Neuronal stem cell (in vitro differentiated cells): Measurements from ENCODE around the gene FAM98B.

Experiments used
- DNase-seq: peaks from one replicate; pipeline ENCODE4 v3.0.0-alpha.2; 2013; ENCODE audit warnings: low spot score
- H2AFZ ChIP-seq: one replicate; pipeline ENCODE4 v1.6.1; 2013; ENCODE audit warnings: mild to moderate bottlenecking, low read length, inconsistent platforms
- H2AK5ac ChIP-seq: 2 replicates; pipeline ENCODE4 v1.6.1; 2013; ENCODE audit warnings: low read depth, mild to moderate bottlenecking, inconsistent platforms, low read length, moderate library complexity, mixed read lengths
- H2BK120ac ChIP-seq: 2 replicates; pipeline ENCODE4 v1.6.1; 2013; ENCODE audit warnings: low read depth, mild to moderate bottlenecking, inconsistent platforms, low read length, moderate library complexity, mixed read lengths
- H2BK12ac ChIP-seq: one replicate; pipeline ENCODE4 v1.6.1; 2013; ENCODE audit warnings: low read length, inconsistent platforms
- H2BK15ac ChIP-seq: 2 replicates; pipeline ENCODE4 v1.6.1; 2013; ENCODE audit warnings: mild to moderate bottlenecking, low read length, inconsistent platforms, mixed read lengths
- H2BK5ac ChIP-seq: one replicate; pipeline ENCODE4 v1.6.1; 2013; ENCODE audit warnings: inconsistent platforms, mild to moderate bottlenecking, low read length, moderate library complexity
- H3K14ac ChIP-seq: one replicate; pipeline ENCODE4 v1.6.1; 2013; ENCODE audit warnings: low read length, inconsistent platforms
- H3K18ac ChIP-seq: 2 replicates; pipeline ENCODE4 v1.6.1; 2013; ENCODE audit warnings: low read length, inconsistent platforms
- H3K23ac ChIP-seq: 2 replicates; pipeline ENCODE4 v1.6.1; 2013; ENCODE audit warnings: low read depth, mild to moderate bottlenecking, mixed read lengths, low read length, inconsistent platforms; ENCODE audit not compliant: poor library complexity
- H3K27ac ChIP-seq: replicated peaks from 3 replicates; pipeline ENCODE4 v1.5.1; 2013; ENCODE audit warnings: low read length, inconsistent platforms
- H3K27me3 ChIP-seq, 3 experiments: 2 replicates each; pipeline ENCODE4 v1.6.1; 2013; ENCODE audit warnings: low read length in 3 of 3, mild to moderate bottlenecking in 2 of 3, inconsistent platforms in 1 of 3, low read depth in 1 of 3, mixed read lengths in 1 of 3, moderate library complexity in 1 of 3; ENCODE audit not compliant: control insufficient read depth in 3 of 3, insufficient read depth in 3 of 3
- H3K36me3 ChIP-seq, 2 donors: replicated peaks in 1 of 2; 2 replicates each; pipeline ENCODE4 v1.6.1; 2013; ENCODE audit warnings: low read length in 2 of 2; ENCODE audit not compliant: control insufficient read depth in 2 of 2, insufficient read depth in 2 of 2
- H3K4ac ChIP-seq: 2 replicates; pipeline ENCODE4 v1.6.1; 2013; ENCODE audit warnings: inconsistent platforms, mild to moderate bottlenecking, low read length, moderate library complexity
- H3K4me1 ChIP-seq, 2 donors: 1 replicate in 1 of 2; 2 replicates in 1 of 2; pipeline ENCODE4 v1.6.1; 2013; ENCODE audit warnings: low read length in 2 of 2, low read depth in 1 of 2; ENCODE audit not compliant: control insufficient read depth in 2 of 2, insufficient read depth in 1 of 2
- H3K4me2 ChIP-seq: one replicate; pipeline ENCODE4 v1.6.1; 2013; ENCODE audit warnings: mild to moderate bottlenecking, low read length, inconsistent platforms; ENCODE audit not compliant: insufficient read depth, poor library complexity, severe bottlenecking
- H3K4me3 ChIP-seq, 2 donors: 2 replicates each; pipeline ENCODE4 v1.5.1; 2013; ENCODE audit warnings: low read length in 2 of 2, mild to moderate bottlenecking in 2 of 2, inconsistent platforms in 1 of 2, moderate library complexity in 1 of 2
- H3K79me1 ChIP-seq: one replicate; pipeline ENCODE4 v1.6.1; 2013; ENCODE audit warnings: low read depth, mild to moderate bottlenecking, inconsistent platforms, low read length, moderate library complexity
- H3K9ac ChIP-seq: one replicate; pipeline ENCODE4 v1.6.1; 2013; ENCODE audit warnings: mild to moderate bottlenecking, low read depth, low read length, inconsistent platforms; ENCODE audit not compliant: poor library complexity
- H3K9me3 ChIP-seq, 2 donors: replicated peaks in 1 of 2; 2 replicates each; pipeline versions ENCODE3 to v1.6.1; 2013; ENCODE audit warnings: low read length in 2 of 2, mild to moderate bottlenecking in 2 of 2, inconsistent platforms in 1 of 2, low read depth in 1 of 2, mixed read lengths in 1 of 2, moderate library complexity in 1 of 2; ENCODE audit not compliant: control insufficient read depth in 2 of 2, insufficient read depth in 1 of 2
- H4K8ac ChIP-seq: one replicate; pipeline ENCODE4 v1.6.1; 2013; ENCODE audit warnings: low read depth, mild to moderate bottlenecking, inconsistent platforms, low read length, moderate library complexity
- H4K91ac ChIP-seq: one replicate; pipeline ENCODE4 v1.6.1; 2013; ENCODE audit warnings: low read length, low read depth, mild to moderate bottlenecking, inconsistent platforms; ENCODE audit not compliant: poor library complexity
- WGBS, 2 donors: extraction: QIAGEN DNeasy Blood & Tissue Kit; methylation state at CpG; one replicate each; pipeline ENCODE4 v1.1.7; 2013; ENCODE audit warnings: missing lambda C conversion rate in 2 of 2, mixed read lengths in 1 of 2; ENCODE audit not compliant: insufficient read length in 2 of 2, insufficient replicate concordance in 1 of 2; ENCODE audit errors: extremely low coverage in 2 of 2; 5-methylcytosine and 5-hydroxymethylcytosine counted together

The FAM98B gene

DNA sequence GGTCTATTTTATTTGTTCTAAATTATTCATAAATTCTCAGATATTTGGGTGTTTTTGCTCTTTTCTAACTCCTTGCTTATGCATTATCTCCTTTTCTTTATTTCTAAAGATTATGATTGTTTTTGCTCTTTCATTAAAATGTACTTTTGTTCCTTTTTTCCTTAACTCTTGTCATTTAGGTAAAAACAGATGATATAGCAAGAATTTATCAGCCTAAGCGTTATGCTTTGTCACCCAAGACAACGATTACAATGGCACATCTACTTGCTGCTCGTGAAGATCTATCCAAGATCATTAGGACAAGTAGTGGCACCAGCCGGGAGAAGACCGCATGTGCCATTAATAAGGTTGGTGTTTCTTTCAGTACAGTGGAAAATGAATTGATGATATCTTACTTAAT is 27.2 kb downstream of the FAM98B start:
- Histone ChIP-seq H2BK5ac (no peak overlapping the region), H3K14ac (no peak overlapping the region), H3K4ac (no peak overlapping the region), H3K36me3 (peaks cover 3 to 69% of the 10 kb centered on the region in 2 donors), H3K79me1 (no peaks in the 10 kb centered on the region), H2AFZ (no peak overlapping the region), H3K4me3 (no peak overlapping the region), H3K4me2 (no peak overlapping the region), H2BK15ac (no peak overlapping the region), H4K91ac (no peak overlapping the region), H3K18ac (no peak overlapping the region), H2AK5ac (no peak overlapping the region), H3K23ac (no peak overlapping the region), H3K9me3 (no peaks in the 10 kb centered on the region), H2BK120ac (no peak overlapping the region), H3K9ac (no peak overlapping the region), H4K8ac (no peak overlapping the region), H3K4me1 (no peaks in the 10 kb centered on the region), H3K27ac (no peak overlapping the region), H2BK12ac (no peak overlapping the region), H3K27me3 (no peaks in the 10 kb centered on the region)
- no peak for DNase-seq
- WGBS, 2 donors, result no CpG with 5 or more reads among the region's 5 CpGs

DNA sequence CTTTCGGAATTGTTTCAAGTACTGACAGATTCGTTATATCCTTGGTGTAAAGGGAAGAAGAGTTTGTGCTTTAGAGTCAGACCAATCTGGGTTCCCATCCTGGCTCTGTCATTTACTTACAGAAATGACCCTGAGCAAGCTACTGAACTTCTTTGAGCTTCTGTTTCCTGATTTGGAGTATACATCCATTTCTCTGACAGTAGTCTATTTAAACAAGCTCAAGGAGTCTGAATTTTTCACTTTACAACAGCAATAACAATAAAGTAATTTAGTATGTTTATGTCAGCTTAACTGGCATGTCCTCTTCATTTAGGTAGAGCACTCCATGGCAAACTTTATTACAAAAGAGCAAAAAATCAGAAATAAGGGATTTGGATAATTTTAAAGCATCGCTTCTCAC is 27.8 kb downstream of the FAM98B start:
- no peak overlapping the region for H3K18ac ChIP-seq
- no peak overlapping the region for H4K91ac ChIP-seq
- H2BK12ac ChIP-seq, result no peak overlapping the region
- H3K27me3 ChIP-seq, result no peaks in the 10 kb centered on the region
- WGBS, 2 donors, result no CpG with 5 or more reads among the region's 3 CpGs
- H2BK5ac ChIP-seq, result no peak overlapping the region
- no peaks in the 10 kb centered on the region for H3K9me3 ChIP-seq
- peaks cover 3 to 67% of the 10 kb centered on the region in 2 donors for H3K36me3 ChIP-seq
- no peak overlapping the region for H2AK5ac ChIP-seq
- H3K4me3 ChIP-seq, result no peak overlapping the region
- H2AFZ ChIP-seq, result no peak overlapping the region
- H2BK120ac ChIP-seq, result no peak overlapping the region
- H3K79me1 ChIP-seq, result no peaks in the 10 kb centered on the region
- DNase-seq, result no peak
- H3K27ac ChIP-seq, result no peak overlapping the region
- no peak overlapping the region for H4K8ac ChIP-seq
- no peak overlapping the region for H3K4ac ChIP-seq
- no peaks in the 10 kb centered on the region for H3K4me1 ChIP-seq
- H3K23ac ChIP-seq, result no peak overlapping the region
- no peak overlapping the region for H3K14ac ChIP-seq
- H2BK15ac ChIP-seq, result no peak overlapping the region
- H3K4me2 ChIP-seq, result no peak overlapping the region
- H3K9ac ChIP-seq, result no peak overlapping the region

DNA sequence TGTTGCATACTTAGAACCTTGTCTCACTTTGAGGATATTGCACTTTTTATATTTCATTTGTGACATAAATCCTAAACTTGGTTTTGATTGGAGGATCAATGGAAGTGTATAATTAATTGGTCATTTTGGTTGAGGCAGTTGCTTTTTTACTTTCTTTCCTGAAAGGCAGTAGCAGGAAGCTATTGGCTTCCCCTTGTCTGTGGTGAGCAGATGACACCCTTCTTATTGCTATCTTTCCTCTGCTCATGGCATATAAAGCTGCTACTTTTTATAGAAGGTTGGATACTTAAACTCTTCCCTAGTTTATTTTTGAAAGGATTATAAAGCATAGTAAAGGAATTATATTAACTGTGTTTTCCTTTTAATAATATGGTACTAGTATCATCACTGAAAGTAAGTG is 28.6 kb downstream of the FAM98B start:
- Histone ChIP-seq H2BK12ac (no peak overlapping the region), H3K14ac (no peak overlapping the region), H3K4ac (no peak overlapping the region), H3K9ac (no peak overlapping the region), H3K36me3 (peaks cover 3 to 67% of the 10 kb centered on the region in 2 donors), H3K4me3 (no peak overlapping the region), H2BK120ac (no peak overlapping the region), H2AFZ (no peak overlapping the region), H3K27ac (no peak overlapping the region), H2AK5ac (no peak overlapping the region), H2BK15ac (no peak overlapping the region), H3K18ac (no peak overlapping the region), H3K4me2 (no peak overlapping the region), H3K27me3 (no peaks in the 10 kb centered on the region), H2BK5ac (no peak overlapping the region), H3K79me1 (no peaks in the 10 kb centered on the region), H3K9me3 (no peaks in the 10 kb centered on the region), H3K4me1 (no peaks in the 10 kb centered on the region), H3K23ac (no peak overlapping the region), H4K8ac (no peak overlapping the region), H4K91ac (no peak overlapping the region)
- DNase-seq, result no peak

DNA sequence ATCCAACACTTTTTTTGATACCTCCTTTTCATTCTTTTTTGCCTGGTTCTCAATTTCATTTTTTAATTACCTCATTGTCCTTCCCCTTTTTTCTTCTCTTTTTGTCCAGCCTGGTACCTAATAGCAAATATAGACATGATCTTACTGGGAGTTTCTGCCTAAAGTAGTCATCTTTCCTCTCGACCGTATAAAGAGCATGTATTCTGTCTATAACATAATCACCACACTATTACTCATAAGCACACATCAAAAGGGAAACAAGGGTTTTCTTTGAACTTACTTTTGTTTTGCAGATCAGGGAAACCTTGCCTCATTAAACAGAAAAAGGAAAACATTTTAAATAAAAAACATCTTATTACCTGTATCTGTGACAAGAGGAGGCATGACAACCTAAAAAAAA is 33.0 kb downstream of the FAM98B start:
- Histone ChIP-seq H3K23ac (no peak overlapping the region), H2BK120ac (no peak overlapping the region), H3K9me3 (no peaks in the 10 kb centered on the region), H3K36me3 (peaks cover 0 to 51% of the 10 kb centered on the region in 2 donors), H4K8ac (no peak overlapping the region), H2BK5ac (no peak overlapping the region), H3K4me3 (no peak overlapping the region), H3K27ac (no peak overlapping the region), H2AFZ (no peak overlapping the region), H3K18ac (no peak overlapping the region), H4K91ac (no peak overlapping the region), H3K27me3 (no peaks in the 10 kb centered on the region), H3K79me1 (no peaks in the 10 kb centered on the region), H3K4me1 (no peaks in the 10 kb centered on the region), H3K14ac (no peak overlapping the region), H2AK5ac (no peak overlapping the region), H3K4ac (no peak overlapping the region), H2BK12ac (no peak overlapping the region), H2BK15ac (no peak overlapping the region), H3K4me2 (no peak overlapping the region), H3K9ac (no peak overlapping the region)
- no peak for DNase-seq
- WGBS, 2 donors, result no CpG with 5 or more reads among the region's 2 CpGs
